ENCODE measurements around the gene PRKAG2. TPM values are rescaled to one million over a fixed set of nuclear protein-coding genes. Genes with fewer than 3 reads are reported as not detected.

The PRKAG2 gene
- total and polyA plus RNA-seq, 9 donors = 9.3 to 37.7 (median 22.6) TPM

GRCh38 chr7:151647006-151647405, 229.9 kb downstream of the PRKAG2 start:
- peaks cover 3% of the 10 kb centered on the region for H3K4me1 ChIP-seq (ENCODE audit: insufficient read depth)
- H3K9me3 ChIP-seq = no peaks in the 10 kb centered on the region
- intact Hi-C loops (cut with DNase I) = no loop called here
- H3K27me3 ChIP-seq = no peaks in the 10 kb centered on the region
- H3K27ac ChIP-seq = no peak overlapping the region
- H3K4me3 ChIP-seq = no peak overlapping the region
- 83 to 89% (median 86%) methylated on average over 5 of the region's 5 CpGs for WGBS, 3 donors
- DNase-seq = no peak
- TF ChIP-seq EP300 (IDR thresholded peaks at IDR 0.05) (no peak), CTCF (IDR thresholded peaks at IDR 0.05) (no peak), POLR2A (IDR thresholded peaks at IDR 0.05) (no peak)
- H3K36me3 ChIP-seq = no peaks in the 10 kb centered on the region

- Histone ChIP-seq H3K4me3 (no peak overlapping the region), H3K27me3 (no peaks in the 10 kb centered on the region), H3K27ac (no peak overlapping the region), H3K4me1 (ENCODE audit: insufficient read depth) (peaks cover under 1% of the 10 kb centered on the region), H3K36me3 (no peaks in the 10 kb centered on the region), H3K9me3 (no peaks in the 10 kb centered on the region)
- 95 to 100% (median 98%) methylated on average over 2 of the region's 2 CpGs for WGBS, 3 donors
- intact Hi-C loops (cut with DNase I) = no loop called here
- DNase-seq = no peak
- no peak for TF ChIP-seq EP300 (IDR thresholded peaks at IDR 0.05)
- TF ChIP-seq CTCF (IDR thresholded peaks at IDR 0.05) = no peak
- no peak for TF ChIP-seq POLR2A (IDR thresholded peaks at IDR 0.05)
These were observed 231.6 kb downstream of the PRKAG2 start for GRCh38 chr7:151645311-151645710.

GRCh38 chr7:151644554-151644953, 232.4 kb downstream of the PRKAG2 start:
- intact Hi-C loops (cut with DNase I) = no loop called here
- Histone ChIP-seq H3K9me3 (no peaks in the 10 kb centered on the region), H3K27me3 (no peaks in the 10 kb centered on the region), H3K4me1 (ENCODE audit: insufficient read depth) (no peaks in the 10 kb centered on the region), H3K4me3 (no peak overlapping the region), H3K36me3 (no peaks in the 10 kb centered on the region), H3K27ac (no peak overlapping the region)
- TF ChIP-seq CTCF (IDR thresholded peaks at IDR 0.05) = no peak
- TF ChIP-seq EP300 (IDR thresholded peaks at IDR 0.05) = no peak
- TF ChIP-seq POLR2A (IDR thresholded peaks at IDR 0.05) = no peak
- no peak for DNase-seq

- Histone ChIP-seq H3K36me3 (no peaks in the 10 kb centered on the region), H3K4me1 (ENCODE audit: insufficient read depth) (peaks cover 1% of the 10 kb centered on the region), H3K4me3 (no peak overlapping the region), H3K27me3 (no peaks in the 10 kb centered on the region), H3K9me3 (no peaks in the 10 kb centered on the region), H3K27ac (no peak overlapping the region)
- TF ChIP-seq EP300 (IDR thresholded peaks at IDR 0.05) (no peak), POLR2A (IDR thresholded peaks at IDR 0.05) (no peak), CTCF (IDR thresholded peaks at IDR 0.05) (no peak)
- no peak for DNase-seq
- intact Hi-C loops (cut with DNase I) = no loop called here
- WGBS, 3 donors = 79 to 84% (median 83%) methylated on average over 3 of the region's 3 CpGs
These were observed 234.2 kb downstream of the PRKAG2 start for GRCh38 chr7:151642746-151643145.

GRCh38 chr7:151641587-151641986, 235.3 kb downstream of the PRKAG2 start:
- Histone ChIP-seq H3K4me3 (no peak overlapping the region), H3K9me3 (no peaks in the 10 kb centered on the region), H3K36me3 (no peaks in the 10 kb centered on the region), H3K27me3 (no peaks in the 10 kb centered on the region), H3K4me1 (ENCODE audit: insufficient read depth) (peaks cover 3% of the 10 kb centered on the region), H3K27ac (no peak overlapping the region)
- intact Hi-C loops (cut with DNase I) = no loop called here
- WGBS, 3 donors = 89 to 100% (median 99%) methylated on average over 2 of the region's 2 CpGs
- TF ChIP-seq EP300 (IDR thresholded peaks at IDR 0.05) = no peak
- no peak for TF ChIP-seq CTCF (IDR thresholded peaks at IDR 0.05)
- TF ChIP-seq POLR2A (IDR thresholded peaks at IDR 0.05) = no peak
- no peak for DNase-seq
